ENCODE data around the gene PTTG1IP2. TPM values are rescaled to one million over a fixed set of nuclear protein-coding genes. Genes with fewer than 3 reads are reported as not detected.

Gene PTTG1IP2
- total and polyA plus RNA-seq, 4 donors = 2.0 TPM; not detected in 3

- peaks cover 0 to 3% (median 0%) of the 10 kb centered on the region in 4 donors for H3K36me3 ChIP-seq (ENCODE audit: control insufficient read depth in 4 of 4, insufficient read depth in 3 of 4, low read depth in 1 of 4, low read length in 3 of 4)
- H3K4me3 ChIP-seq (ENCODE audit: low read depth in 1 of 3, low read length in 3 of 3) = no peak overlapping the region
- TF ChIP-seq ZBTB33 (IDR thresholded peaks at IDR 0.05) = no peak
- H3K27ac ChIP-seq (ENCODE audit: low read depth in 1 of 2, low read length in 2 of 2) = no peak overlapping the region
- no peaks in the 10 kb centered on the region for H3K9me3 ChIP-seq (ENCODE audit: control insufficient read depth in 4 of 4, low read length in 3 of 4)
- WGBS = 96% methylated on average over 1 of the region's 1 CpG
- no peaks in the 10 kb centered on the region for H3K27me3 ChIP-seq (ENCODE audit: control insufficient read depth in 4 of 4, insufficient read depth in 4 of 4, low read length in 3 of 4)
- H3K9ac ChIP-seq (ENCODE audit: low read depth in 1 of 2, low read length in 2 of 2) = no peak overlapping the region
- no peaks in the 10 kb centered on the region for H3K4me1 ChIP-seq (ENCODE audit: control insufficient read depth in 4 of 4, insufficient read depth in 4 of 4, low read length in 3 of 4)
- no peak for DNase-seq (ENCODE audit: low spot score)
These were observed 13.8 kb downstream of the PTTG1IP2 start for GRCh38 chr7:90483251-90483650.

- no peak for TF ChIP-seq GABPA (IDR thresholded peaks at IDR 0.05 in 1 of 2, conservative IDR thresholded peaks at IDR 0.05 in 1 of 2)
- no peak for TF ChIP-seq RXRA (IDR thresholded peaks at IDR 0.05)
- no peak for TF ChIP-seq HNF4G (IDR thresholded peaks at IDR 0.05)
- no peak for TF ChIP-seq FOXA2 (IDR thresholded peaks at IDR 0.05)
- no peak for TF ChIP-seq HNF4A (conservative IDR thresholded peaks at IDR 0.05)
- TF ChIP-seq FOXA1 (IDR thresholded peaks at IDR 0.05) = no peak
- TF ChIP-seq TAF1 (conservative IDR thresholded peaks at IDR 0.05) = no peak
- no peak for TF ChIP-seq YY1 (IDR thresholded peaks at IDR 0.05)
- TF ChIP-seq ZBTB33 (IDR thresholded peaks at IDR 0.05) = no peak
- Histone ChIP-seq H3K27me3 (ENCODE audit: control insufficient read depth in 4 of 4, insufficient read depth in 4 of 4, low read length in 3 of 4) (no peaks in the 10 kb centered on the region), H3K4me1 (ENCODE audit: control insufficient read depth in 4 of 4, insufficient read depth in 4 of 4, low read length in 3 of 4) (no peaks in the 10 kb centered on the region), H3K36me3 (ENCODE audit: control insufficient read depth in 4 of 4, insufficient read depth in 3 of 4, low read depth in 1 of 4, low read length in 3 of 4) (peaks cover 0 to 3% (median 0%) of the 10 kb centered on the region in 4 donors), H3K27ac (ENCODE audit: low read depth in 1 of 2, low read length in 2 of 2) (no peak overlapping the region), H3K9ac (ENCODE audit: low read depth in 1 of 2, low read length in 2 of 2) (no peak overlapping the region), H3K4me3 (ENCODE audit: low read depth in 1 of 3, low read length in 3 of 3) (no peak overlapping the region), H3K9me3 (ENCODE audit: control insufficient read depth in 4 of 4, low read length in 3 of 4) (no peaks in the 10 kb centered on the region)
- DNase-seq (ENCODE audit: low spot score) = no peak
These were observed 15.3 kb downstream of the PTTG1IP2 start for GRCh38 chr7:90484706-90485105.

GRCh38 chr7:90485734-90486316 lies 16.4 kb downstream of the PTTG1IP2 start:
- 74% methylated on average over 6 of the region's 6 CpGs for WGBS
- Histone ChIP-seq H3K9ac (ENCODE audit: low read depth in 1 of 2, low read length in 2 of 2) (no peak overlapping the region), H3K4me3 (ENCODE audit: low read depth in 1 of 3, low read length in 3 of 3) (no peak overlapping the region), H3K4me1 (ENCODE audit: control insufficient read depth in 4 of 4, insufficient read depth in 4 of 4, low read length in 3 of 4) (no peaks in the 10 kb centered on the region), H3K36me3 (ENCODE audit: control insufficient read depth in 4 of 4, insufficient read depth in 3 of 4, low read depth in 1 of 4, low read length in 3 of 4) (peaks cover 0 to 3% (median 0%) of the 10 kb centered on the region in 4 donors), H3K27me3 (ENCODE audit: control insufficient read depth in 4 of 4, insufficient read depth in 4 of 4, low read length in 3 of 4) (no peaks in the 10 kb centered on the region), H3K27ac (ENCODE audit: low read depth in 1 of 2, low read length in 2 of 2) (no peak overlapping the region), H3K9me3 (ENCODE audit: control insufficient read depth in 4 of 4, low read length in 3 of 4) (no peaks in the 10 kb centered on the region)
- DNase-seq (ENCODE audit: low spot score) = no peak
- no peak for TF ChIP-seq GABPA (IDR thresholded peaks at IDR 0.05 in 1 of 2, conservative IDR thresholded peaks at IDR 0.05 in 1 of 2)
- no peak for TF ChIP-seq RAD21 (IDR thresholded peaks at IDR 0.05)
